COLO829 (cell line): Measurements from ENCODE around the gene FDX2.
"Not testable (repeated sequence)": the region's sequence is repeated elsewhere in the genome, so short reads cannot be mapped to it uniquely, and the experiment has no call there.

ENCODE experiments used
- DNase-seq: peaks from one replicate; pipeline ENCODE4 v3.0.0; 2012; ENCODE audit warnings: low spot score

The FDX2 gene

GRCh38 chr19:10315335-10316214 is at the start of gene FDX2:
Gene FDX2, minus strand, starts transcription at chr19:10316015. Its CDS starts 19 bp downstream, at chr19:10315996.
- peak; percentile 79 for DNase-seq

DNA sequence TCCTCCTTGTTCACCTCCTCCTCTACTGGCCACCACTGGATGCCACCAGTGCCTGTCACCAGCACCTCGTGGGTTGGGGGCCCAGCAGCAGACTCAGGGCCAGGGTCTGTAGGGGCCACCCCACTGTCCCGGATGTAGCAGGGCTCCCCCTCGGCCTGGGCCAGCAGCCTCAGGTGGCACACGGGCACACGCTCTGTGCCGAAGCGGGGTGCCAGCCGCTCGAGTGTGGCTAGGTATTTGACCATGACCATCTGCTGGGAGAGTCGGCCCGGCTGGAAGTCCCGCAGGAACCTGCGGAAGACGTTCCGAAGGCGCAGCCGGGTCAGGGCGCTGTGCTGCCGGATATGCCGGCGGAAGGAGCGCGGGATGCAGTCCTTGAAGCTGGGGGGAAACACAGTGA is 49.7 kb upstream of the FDX2 start:
- DNase-seq, result no peak

GRCh38 chr19:10364644-10365043 is 48.8 kb upstream of the FDX2 start:
- no peak for DNase-seq

DNA sequence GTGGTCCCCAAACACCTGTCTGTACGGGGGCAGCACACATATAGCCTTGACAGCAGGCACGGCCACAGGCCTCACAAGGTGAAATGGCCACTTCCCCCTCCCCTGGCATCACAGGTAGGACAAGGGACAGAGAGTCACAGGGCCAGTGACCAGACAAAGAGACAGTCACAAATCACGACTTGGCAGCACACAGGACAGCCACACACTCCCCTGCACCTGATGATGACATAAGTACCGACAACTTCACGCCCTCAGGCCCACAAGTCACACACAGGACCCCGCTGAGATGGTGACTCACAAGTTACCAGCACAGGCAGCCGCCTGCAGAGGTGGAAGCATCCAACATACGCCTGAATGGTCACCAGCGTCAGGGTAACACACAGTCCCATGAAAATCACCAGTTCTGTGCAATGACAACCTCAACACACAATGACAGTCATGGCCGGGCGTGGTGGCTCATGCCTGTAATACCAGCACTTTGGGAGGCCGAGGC is 48.0 kb upstream of the FDX2 start:
- DNase-seq, result no peak

DNA sequence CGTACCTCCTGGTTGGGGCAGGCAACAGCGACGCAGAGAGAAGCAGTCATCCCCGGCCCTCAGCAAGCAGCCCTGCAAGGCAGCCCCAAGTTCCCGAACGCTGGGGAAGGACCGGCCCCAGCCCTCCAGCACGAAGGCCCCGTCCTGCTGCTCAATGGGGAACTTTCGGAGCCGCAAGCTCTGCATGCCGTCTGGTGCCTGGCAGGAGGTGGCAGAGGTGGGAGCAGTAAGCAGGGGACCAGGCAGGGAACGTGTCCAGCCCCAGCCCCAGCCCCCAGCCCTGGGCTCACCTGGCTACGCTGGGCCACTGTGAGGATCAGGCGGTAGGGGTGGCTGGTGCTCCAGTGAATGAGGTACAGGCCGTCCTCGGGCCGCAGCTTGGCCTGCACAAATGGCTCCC is 46.4 kb upstream of the FDX2 start:
- DNase-seq, result no peak

GRCh38 chr19:10361569-10362011 is 45.8 kb upstream of the FDX2 start:
- DNase-seq, result no peak

GRCh38 chr19:10356431-10356830 is 40.6 kb upstream of the FDX2 start:
- DNase-seq, result no peak

DNA sequence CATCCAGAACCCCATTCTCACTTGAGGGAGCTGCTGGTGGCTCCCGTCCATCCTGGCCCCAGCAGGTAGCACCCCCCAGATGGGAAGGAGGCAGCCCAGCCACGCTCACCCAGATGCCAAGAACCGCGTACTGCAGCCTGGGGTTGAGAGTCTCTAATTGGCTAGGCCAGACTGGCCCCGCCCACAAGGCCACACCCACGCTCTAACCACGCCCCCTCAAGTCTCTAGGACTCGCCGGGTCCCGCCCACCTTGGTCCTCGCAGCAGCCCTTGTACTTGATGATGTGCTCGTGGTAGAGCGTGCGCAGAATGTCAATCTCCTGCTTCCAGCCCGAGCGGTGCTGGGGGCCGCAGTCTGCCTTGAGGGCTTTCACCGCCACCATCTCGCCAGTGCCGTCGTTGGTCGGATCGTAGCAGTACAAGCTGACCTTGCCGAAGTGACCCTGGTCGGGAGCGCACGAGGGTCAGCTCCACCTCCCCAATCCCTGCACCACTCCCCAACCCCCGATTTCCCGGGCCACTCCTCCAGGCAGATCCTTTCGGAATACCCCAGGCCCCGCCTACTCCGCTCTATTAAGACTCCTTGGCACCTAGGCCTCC is 38.1 kb upstream of the FDX2 start:
- DNase-seq, result no peak

GRCh38 chr19:10352764-10353671 is 37.2 kb upstream of the FDX2 start:
- no peak for DNase-seq

GRCh38 chr19:10346509-10346908 is 30.7 kb upstream of the FDX2 start:
- no peak for DNase-seq

DNA sequence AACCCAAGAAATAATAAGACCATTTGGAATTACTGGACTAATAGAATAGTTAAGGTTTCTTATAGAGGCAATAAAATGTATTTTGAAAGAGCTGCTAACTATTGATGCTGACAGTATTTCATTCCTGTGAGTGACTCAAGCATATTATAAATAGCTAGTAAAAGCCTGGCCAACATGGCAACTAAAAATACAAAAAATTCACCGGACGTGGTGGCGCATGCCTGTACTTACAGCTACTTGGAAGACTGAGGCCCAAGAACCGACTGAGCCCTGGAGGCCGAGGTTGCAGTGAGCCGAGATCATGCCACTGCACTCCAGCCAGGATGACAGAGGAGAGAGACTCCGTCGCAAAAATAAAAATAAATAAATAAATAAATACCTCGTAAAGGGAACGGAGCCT is 29.0 kb upstream of the FDX2 start:
- DNase-seq, result no peak

GRCh38 chr19:10343495-10343894 is 27.7 kb upstream of the FDX2 start:
- no peak for DNase-seq

GRCh38 chr19:10339977-10340376 is 24.2 kb upstream of the FDX2 start:
- DNase-seq, result no peak

DNA sequence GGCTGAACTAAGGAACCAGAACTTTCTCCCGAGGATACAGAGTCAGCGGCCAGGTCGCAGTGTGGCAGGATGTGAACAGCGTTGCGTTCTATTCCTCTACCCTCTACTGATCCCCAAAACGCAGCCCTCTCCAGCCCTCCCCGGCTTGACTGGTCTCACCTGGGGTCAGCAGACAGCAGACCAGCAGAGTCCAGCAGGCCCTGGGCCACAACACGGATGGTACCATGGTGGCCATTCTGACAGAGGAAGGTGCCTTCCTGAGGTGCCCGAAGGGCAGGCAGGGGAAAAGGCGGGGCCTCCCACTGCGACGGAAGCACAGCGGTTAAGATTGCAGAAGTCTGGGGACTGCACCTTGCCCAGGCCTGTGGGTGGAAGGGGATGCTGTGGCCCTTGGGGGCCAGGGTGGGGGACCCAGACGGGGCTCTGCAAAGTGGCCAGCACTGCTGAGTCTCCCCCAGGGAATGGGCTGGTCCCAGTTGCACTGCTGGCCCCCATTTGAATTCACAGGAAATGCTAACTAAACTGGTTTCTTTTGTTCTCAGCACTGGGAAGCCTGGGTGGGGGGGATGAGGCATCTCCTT is 23.7 kb upstream of the FDX2 start, which contains the start of gene ICAM3:
Gene ICAM3, minus strand, starts transcription at position 245 of the 581 bp plus-strand sequence. Its CDS starts 10 bp downstream, at position 235.
- DNase-seq, result no peak

GRCh38 chr19:10338940-10339339 is 23.1 kb upstream of the FDX2 start:
- no peak for DNase-seq

DNA sequence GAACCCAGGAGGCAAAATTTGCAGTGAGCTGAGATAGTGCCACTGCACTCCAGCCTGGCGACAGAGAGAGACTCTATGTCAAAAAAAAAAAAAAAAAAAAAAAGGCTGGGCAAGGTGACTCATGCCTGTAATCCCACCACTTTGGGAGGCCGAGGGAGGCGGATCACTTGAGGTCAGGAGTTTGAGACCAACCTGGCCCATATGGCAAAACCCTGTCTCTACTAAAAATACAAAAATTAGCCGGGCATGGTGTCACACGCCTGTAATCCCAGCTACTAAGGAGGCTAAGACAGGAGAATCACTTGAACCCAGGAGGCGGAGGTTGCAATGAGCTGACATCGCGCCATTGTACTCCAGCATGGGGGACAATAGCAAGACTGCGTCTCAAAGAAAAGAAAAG is 20.9 kb upstream of the FDX2 start:
- not testable (repeated sequence) for DNase-seq

DNA sequence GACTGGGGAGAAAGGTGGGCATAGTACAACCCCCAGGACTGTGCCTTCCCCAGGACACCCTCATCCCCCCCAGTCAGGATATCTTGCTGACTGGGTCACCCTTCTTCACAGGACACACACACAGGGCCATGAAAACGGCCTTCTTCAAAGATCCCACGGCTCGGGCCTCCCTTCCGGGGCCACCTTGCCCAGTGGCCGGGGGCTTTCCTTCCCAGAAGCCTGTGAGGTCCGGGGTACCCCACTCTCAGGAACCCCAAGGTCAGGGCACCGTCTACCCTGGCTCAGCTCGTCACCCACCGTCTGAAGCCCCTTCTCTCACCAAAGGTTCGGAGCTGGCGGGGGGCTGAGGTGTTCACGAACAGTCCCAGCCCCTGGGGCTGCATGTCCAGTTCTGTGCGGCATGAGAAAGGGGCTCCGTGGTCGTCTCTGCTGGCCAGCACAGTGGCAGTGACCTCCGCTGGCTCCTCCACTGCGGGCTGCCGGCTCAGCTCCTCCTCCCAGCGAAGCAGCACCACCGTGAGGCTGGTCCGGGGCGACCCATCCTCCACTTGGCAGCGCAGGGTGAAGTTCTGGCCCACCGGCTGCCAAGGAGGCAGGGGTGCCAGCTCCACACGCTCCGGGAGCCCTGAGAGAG is 19.7 kb upstream of the FDX2 start:
- DNase-seq, result no peak

GRCh38 chr19:10334588-10335351 is 19.0 kb upstream of the FDX2 start:
- DNase-seq, result peak; percentile 94

- peak; percentile 11 for DNase-seq
Measured at GRCh38 chr19:10333758-10334587, 18.2 kb upstream of the FDX2 start.
